Large intestine (tissue), 3 donors: ENCODE data around the gene POLR2H. TPM values are rescaled to one million over a fixed set of nuclear protein-coding genes. Genes with fewer than 3 reads are reported as not detected.

Experiments used
- DNase-seq, 2 donors: peaks; one replicate each; pipeline versions ENCODE4 v3.0.0 to v3.0.0-alpha.2; 2013
- H3K27ac ChIP-seq: one replicate; pipeline ENCODE4 v1.5.1; 2013; ENCODE audit warnings: low read length
- H3K27me3 ChIP-seq: 2 replicates; pipeline ENCODE4 v1.6.1; 2013; ENCODE audit warnings: low read length; ENCODE audit not compliant: control insufficient read depth, insufficient read depth
- H3K36me3 ChIP-seq: 2 replicates; pipeline ENCODE4 v1.6.1; 2013; ENCODE audit warnings: low read length; ENCODE audit not compliant: control insufficient read depth, insufficient read depth
- H3K4me1 ChIP-seq: one replicate; pipeline ENCODE4 v1.6.1; 2013; ENCODE audit warnings: low read length; ENCODE audit not compliant: control insufficient read depth, insufficient read depth
- H3K4me3 ChIP-seq: one replicate; pipeline ENCODE4 v1.5.1; 2013; ENCODE audit warnings: low read length
- H3K9me3 ChIP-seq: one replicate; pipeline ENCODE4 v1.6.1; 2013; ENCODE audit warnings: mild to moderate bottlenecking, low read depth, low read length, moderate library complexity; ENCODE audit not compliant: control insufficient read depth
- WGBS: methylation state at CpG from one replicate; pipeline ENCODE4 v1.1.5; 2013; ENCODE audit warnings: low lambda C conversion rate; ENCODE audit not compliant: insufficient coverage; 5-methylcytosine and 5-hydroxymethylcytosine counted together
- polyA plus RNA-seq: library from polyadenylated mRNA; unstranded; fragments of 120-200 nt; gene quantifications from one replicate; pipeline ENCODE4 v1.2.1, GENCODE V29; 2013

The POLR2H gene
- polyA plus RNA-seq, 1 donor, result 167 TPM

DNA sequence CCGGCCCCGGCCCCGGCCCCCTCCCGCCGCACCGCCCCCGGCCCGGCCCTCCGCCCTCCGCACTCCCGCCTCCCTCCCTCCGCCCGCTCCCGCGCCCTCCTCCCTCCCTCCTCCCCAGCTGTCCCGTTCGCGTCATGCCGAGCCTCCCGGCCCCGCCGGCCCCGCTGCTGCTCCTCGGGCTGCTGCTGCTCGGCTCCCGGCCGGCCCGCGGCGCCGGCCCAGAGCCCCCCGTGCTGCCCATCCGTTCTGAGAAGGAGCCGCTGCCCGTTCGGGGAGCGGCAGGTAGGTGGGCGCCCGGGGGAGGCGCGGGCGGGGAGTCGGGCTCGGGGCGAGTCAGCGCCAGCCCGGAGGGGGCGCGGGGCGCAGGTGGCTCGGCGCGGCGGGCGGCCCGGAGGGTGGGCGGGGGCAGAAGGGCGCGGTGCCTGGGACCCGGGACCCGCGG lies 18.7 kb downstream of the POLR2H start:
- Histone ChIP-seq H3K27me3 (peaks cover 56% of the 10 kb centered on the region), H3K27ac (no peak overlapping the region), H3K36me3 (no peaks in the 10 kb centered on the region), H3K9me3 (peaks cover 5% of the 10 kb centered on the region), H3K4me1 (peaks cover 21% of the 10 kb centered on the region), H3K4me3 (no peak overlapping the region)
- WGBS, result no CpG with 5 or more reads among the region's 62 CpGs
- DNase-seq, result peak; percentile 38 to 59

DNA sequence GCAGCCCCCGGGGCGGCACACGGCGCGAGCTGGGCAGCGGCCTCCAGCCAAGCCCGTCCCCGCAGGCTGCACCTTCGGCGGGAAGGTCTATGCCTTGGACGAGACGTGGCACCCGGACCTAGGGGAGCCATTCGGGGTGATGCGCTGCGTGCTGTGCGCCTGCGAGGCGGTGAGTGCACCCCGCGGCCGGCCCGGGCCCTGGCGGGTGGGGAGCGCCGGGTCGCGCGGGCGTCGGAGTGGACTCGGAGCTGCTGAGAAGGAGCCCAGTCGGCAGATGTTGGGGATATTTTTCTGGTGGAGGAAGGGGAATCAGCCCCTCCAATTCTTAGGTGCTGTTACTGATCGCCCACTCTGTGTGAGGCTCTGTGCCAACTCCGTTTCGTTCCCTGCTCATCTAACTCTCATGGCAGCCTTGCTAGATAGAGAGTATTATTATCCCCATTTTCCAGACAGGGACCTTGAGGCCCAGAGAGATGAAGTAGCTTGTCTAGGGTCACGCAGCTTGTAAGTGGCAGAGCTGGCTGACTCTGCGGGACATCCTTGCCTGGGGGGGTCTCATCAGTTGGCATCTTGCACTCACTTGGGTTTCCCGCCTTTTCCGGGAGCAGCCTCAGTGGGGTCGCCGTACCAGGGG lies 19.2 kb downstream of the POLR2H start:
- no peak overlapping the region for H3K27ac ChIP-seq
- DNase-seq, result peak in 1 of 2 donors; percentile 21
- H3K36me3 ChIP-seq, result no peaks in the 10 kb centered on the region
- peaks cover 52% of the 10 kb centered on the region for H3K27me3 ChIP-seq
- WGBS, result no CpG with 5 or more reads among the region's 42 CpGs
- peaks cover 21% of the 10 kb centered on the region for H3K4me1 ChIP-seq
- peaks cover 5% of the 10 kb centered on the region for H3K9me3 ChIP-seq
- H3K4me3 ChIP-seq, result no peak overlapping the region

DNA sequence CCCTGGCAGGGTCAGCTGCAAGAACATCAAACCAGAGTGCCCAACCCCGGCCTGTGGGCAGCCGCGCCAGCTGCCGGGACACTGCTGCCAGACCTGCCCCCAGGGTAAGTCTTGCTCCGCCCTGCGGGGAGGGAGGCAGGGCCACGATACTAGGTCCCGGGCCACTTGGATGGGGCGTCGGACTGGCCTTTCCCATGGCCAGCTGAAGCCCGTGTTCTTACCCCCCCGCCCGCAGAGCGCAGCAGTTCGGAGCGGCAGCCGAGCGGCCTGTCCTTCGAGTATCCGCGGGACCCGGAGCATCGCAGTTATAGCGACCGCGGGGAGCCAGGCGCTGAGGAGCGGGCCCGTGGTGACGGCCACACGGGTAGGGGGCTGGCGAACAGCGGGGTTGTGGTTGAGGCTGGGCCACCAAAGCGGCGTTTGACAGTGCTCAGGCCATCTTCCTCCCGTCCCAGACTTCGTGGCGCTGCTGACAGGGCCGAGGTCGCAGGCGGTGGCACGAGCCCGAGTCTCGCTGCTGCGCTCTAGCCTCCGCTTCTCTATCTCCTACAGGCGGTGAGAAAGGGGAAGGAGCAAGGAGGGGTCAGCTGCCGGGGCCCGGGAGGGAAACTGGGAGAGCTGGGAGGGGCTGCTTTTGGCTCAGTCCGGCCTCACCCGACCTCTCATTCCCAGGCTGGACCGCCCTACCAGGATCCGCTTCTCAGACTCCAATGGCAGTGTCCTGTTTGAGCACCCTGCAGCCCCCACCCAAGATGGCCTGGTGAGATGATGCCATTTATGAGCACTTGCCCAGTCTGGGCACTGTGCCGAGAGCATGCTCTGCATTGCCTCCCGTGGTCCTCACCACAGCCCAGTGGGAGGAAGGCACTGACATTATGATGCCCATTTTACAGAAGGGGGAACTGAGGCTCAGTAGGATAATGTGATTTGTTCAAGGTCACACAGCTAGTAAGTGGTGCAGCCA lies 20.0 kb downstream of the POLR2H start:
- DNase-seq, result peak in 1 of 2 donors; percentile 38
- Histone ChIP-seq H3K36me3 (no peaks in the 10 kb centered on the region), H3K4me3 (no peak overlapping the region), H3K27me3 (peaks cover 48% of the 10 kb centered on the region), H3K9me3 (peaks cover 5% of the 10 kb centered on the region), H3K4me1 (peaks cover 21% of the 10 kb centered on the region), H3K27ac (no peak overlapping the region)
- WGBS, result no CpG with 5 or more reads among the region's 55 CpGs

DNA sequence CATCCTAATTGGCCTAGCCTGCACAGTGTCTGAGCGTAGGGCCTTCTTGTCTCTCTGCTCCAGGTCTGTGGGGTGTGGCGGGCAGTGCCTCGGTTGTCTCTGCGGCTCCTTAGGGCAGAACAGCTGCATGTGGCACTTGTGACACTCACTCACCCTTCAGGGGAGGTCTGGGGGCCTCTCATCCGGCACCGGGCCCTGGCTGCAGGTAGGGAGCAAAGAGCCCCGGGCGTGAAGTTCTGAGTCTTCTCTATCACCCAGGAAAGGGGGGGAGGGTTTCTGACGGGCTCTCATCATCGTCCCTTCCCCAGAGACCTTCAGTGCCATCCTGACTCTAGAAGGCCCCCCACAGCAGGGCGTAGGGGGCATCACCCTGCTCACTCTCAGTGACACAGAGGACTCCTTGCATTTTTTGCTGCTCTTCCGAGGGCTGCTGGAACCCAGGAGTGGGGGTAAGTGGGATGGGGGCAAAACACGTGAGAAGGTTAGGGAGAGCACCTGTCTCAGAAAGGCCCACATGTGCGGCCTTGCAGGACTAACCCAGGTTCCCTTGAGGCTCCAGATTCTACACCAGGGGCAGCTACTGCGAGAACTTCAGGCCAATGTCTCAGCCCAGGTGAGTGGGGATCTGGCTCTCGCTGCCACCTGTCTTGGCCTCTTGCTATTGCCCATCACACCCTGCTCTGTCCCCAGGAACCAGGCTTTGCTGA lies 21.0 kb downstream of the POLR2H start:
- no peaks in the 10 kb centered on the region for H3K36me3 ChIP-seq
- no peak for DNase-seq
- H3K27ac ChIP-seq, result no peak overlapping the region
- H3K27me3 ChIP-seq, result peaks cover 47% of the 10 kb centered on the region
- peaks cover 19% of the 10 kb centered on the region for H3K4me1 ChIP-seq
- H3K4me3 ChIP-seq, result no peak overlapping the region
- H3K9me3 ChIP-seq, result peaks cover 5% of the 10 kb centered on the region
- WGBS, result no CpG with 5 or more reads among the region's 16 CpGs

DNA sequence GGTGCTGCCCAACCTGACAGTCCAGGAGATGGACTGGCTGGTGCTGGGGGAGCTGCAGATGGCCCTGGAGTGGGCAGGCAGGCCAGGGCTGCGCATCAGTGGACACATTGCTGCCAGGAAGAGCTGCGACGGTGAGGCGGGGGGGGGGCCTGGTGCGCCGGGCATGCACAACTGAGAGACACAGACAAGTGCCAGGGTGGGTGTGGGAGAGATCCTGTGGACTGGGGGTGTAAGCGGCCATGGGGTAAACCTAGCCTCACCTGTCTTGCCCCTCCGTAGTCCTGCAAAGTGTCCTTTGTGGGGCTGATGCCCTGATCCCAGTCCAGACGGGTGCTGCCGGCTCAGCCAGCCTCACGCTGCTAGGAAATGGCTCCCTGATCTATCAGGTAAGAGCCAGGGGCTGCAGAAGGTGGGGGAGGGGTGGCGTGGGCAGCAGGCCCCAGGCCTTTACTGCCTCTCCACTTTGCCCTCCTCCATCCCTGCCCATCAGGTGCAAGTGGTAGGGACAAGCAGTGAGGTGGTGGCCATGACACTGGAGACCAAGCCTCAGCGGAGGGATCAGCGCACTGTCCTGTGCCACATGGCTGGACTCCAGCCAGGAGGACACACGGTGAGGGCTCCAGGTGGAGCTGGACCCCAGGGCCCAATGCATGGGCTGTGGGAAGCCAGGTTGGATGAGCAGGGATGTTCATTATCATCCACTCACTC lies 21.7 kb downstream of the POLR2H start:
- no peak for DNase-seq
- no peak overlapping the region for H3K4me3 ChIP-seq
- WGBS, result no CpG with 5 or more reads among the region's 15 CpGs
- H3K27ac ChIP-seq, result no peak overlapping the region
- peaks cover 15% of the 10 kb centered on the region for H3K4me1 ChIP-seq
- no peaks in the 10 kb centered on the region for H3K36me3 ChIP-seq
- peaks cover 5% of the 10 kb centered on the region for H3K9me3 ChIP-seq
- peaks cover 44% of the 10 kb centered on the region for H3K27me3 ChIP-seq

DNA sequence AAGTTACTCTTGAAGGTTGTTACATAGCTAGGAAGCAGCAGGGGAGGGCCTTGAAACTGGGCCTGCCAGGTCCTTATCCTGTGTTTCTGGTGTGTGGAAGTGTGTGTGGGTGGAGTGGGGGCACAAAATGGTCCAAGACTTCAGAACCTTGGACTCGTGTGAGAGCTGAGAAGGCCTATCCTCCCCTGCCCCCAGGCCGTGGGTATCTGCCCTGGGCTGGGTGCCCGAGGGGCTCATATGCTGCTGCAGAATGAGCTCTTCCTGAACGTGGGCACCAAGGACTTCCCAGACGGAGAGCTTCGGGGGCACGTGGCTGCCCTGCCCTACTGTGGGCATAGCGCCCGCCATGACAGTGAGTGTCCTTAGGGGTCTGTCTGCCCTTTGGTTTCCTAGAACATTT lies 22.8 kb downstream of the POLR2H start:
- Histone ChIP-seq H3K4me1 (peaks cover 10% of the 10 kb centered on the region), H3K9me3 (peaks cover 5% of the 10 kb centered on the region), H3K27me3 (peaks cover 35% of the 10 kb centered on the region), H3K36me3 (no peaks in the 10 kb centered on the region), H3K4me3 (no peak overlapping the region), H3K27ac (no peak overlapping the region)
- DNase-seq, result no peak
- WGBS, result no CpG with 5 or more reads among the region's 9 CpGs

DNA sequence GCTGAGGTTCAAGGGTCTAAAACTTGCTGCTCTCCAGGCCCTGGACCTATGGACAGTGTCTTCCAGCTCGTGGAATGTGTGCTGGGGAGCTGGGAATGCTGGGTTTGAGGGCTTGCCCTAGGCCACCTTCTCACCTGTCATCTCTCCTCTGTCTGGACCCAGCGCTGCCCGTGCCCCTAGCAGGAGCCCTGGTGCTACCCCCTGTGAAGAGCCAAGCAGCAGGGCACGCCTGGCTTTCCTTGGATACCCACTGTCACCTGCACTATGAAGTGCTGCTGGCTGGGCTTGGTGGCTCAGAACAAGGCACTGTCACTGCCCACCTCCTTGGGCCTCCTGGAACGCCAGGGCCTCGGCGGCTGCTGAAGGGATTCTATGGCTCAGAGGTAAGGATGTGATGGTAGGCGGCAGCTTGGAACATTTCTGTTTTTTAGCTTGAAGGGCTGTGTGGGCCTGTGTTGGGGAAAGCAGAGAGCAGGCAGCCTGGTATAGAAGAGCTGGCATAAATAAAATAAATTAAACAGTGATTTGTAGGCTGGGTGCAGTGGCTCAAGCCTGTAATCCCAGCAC lies 23.4 kb downstream of the POLR2H start:
- Histone ChIP-seq H3K9me3 (peaks cover 5% of the 10 kb centered on the region), H3K4me3 (no peak overlapping the region), H3K4me1 (peaks cover 10% of the 10 kb centered on the region), H3K27me3 (peaks cover 37% of the 10 kb centered on the region), H3K36me3 (no peaks in the 10 kb centered on the region), H3K27ac (no peak overlapping the region)
- DNase-seq, result no peak
- no CpG with 5 or more reads among the region's 8 CpGs for WGBS

DNA sequence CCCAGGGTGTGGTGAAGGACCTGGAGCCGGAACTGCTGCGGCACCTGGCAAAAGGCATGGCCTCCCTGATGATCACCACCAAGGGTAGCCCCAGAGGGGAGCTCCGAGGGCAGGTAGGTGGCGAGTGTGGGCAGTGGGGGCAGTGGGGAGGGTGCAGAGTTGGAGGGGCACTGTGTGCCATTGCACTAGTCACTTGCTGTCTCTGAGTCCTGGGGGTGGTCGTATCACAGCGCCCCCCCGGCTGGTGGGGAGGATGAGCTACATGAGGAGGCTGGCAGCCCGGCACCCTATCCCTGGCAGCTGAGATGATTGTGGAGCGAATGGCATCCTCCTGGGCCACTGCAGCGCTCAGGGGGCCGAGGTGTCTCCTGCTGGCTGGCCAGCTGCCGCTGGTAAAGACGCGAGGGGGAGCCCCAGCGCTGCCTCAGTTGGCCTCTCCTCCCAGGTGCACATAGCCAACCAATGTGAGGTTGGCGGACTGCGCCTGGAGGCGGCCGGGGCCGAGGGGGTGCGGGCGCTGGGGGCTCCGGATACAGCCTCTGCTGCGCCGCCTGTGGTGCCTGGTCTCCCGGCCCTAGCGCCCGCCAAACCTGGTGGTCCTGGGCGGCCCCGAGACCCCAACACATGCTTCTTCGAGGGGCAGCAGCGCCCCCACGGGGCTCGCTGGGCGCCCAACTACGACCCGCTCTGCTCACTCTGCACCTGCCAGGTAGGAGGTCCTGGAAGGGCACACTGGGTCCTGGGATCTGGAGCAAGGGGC lies 24.7 kb downstream of the POLR2H start:
- H3K9me3 ChIP-seq, result peaks cover 3% of the 10 kb centered on the region
- H3K4me1 ChIP-seq, result peaks cover 5% of the 10 kb centered on the region
- no peak overlapping the region for H3K27ac ChIP-seq
- H3K27me3 ChIP-seq, result peaks cover 33% of the 10 kb centered on the region
- DNase-seq, result no peak
- H3K36me3 ChIP-seq, result no peaks in the 10 kb centered on the region
- H3K4me3 ChIP-seq, result no peak overlapping the region
- WGBS, result no CpG with 5 or more reads among the region's 37 CpGs

DNA sequence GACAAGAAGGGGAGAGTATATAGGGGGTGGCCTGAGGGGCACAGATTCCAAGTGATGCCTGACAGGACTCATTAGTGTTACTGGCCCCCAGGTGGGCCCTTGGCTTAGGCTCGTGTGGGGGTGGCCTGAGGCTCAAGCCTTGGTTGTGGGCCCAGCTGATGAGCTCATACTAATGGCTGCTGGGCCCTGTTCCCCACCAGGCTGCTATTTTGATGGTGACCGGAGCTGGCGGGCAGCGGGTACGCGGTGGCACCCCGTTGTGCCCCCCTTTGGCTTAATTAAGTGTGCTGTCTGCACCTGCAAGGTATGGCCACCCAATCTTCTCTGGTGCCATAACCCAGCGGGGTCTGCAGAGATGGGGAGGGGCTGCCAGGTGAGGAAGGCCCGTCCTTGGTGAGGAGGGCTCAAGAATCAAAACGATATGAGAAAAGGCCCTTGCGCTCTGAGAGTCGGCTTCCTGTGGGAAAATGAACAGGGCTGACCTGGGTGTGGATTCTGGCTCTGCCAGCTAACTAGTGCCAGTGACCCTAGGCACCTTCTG lies 25.7 kb downstream of the POLR2H start:
- DNase-seq, result no peak
- WGBS, result no CpG with 5 or more reads among the region's 12 CpGs
- peaks cover 27% of the 10 kb centered on the region for H3K27me3 ChIP-seq
- no peak overlapping the region for H3K4me3 ChIP-seq
- H3K4me1 ChIP-seq, result no peaks in the 10 kb centered on the region
- H3K27ac ChIP-seq, result no peak overlapping the region
- H3K9me3 ChIP-seq, result no peaks in the 10 kb centered on the region
- no peaks in the 10 kb centered on the region for H3K36me3 ChIP-seq
